GM12878 (cell line): ENCODE results near the gene ATL2. TPM values are rescaled to one million over a fixed set of nuclear protein-coding genes. Genes with fewer than 3 reads are reported as not detected.

Source experiments
- ATF2 ChIP-seq: IDR thresholded peaks from 2 replicates; pipeline ENCODE4 v1.6.1; 2012; ENCODE audit warnings: low read length, inconsistent platforms
- BCL11A ChIP-seq: IDR thresholded peaks from 2 replicates; pipeline ENCODE4 v1.6.1; 2011; ENCODE audit warnings: low read depth, low read length
- BCLAF1 ChIP-seq: fragments of 450-650 bp; IDR thresholded peaks from 2 replicates; pipeline ENCODE4 v1.6.1; 2017; ENCODE audit warnings: antibody characterized with exemption, mild to moderate bottlenecking, moderate library complexity
- BMI1 ChIP-seq: fragments of 450-650 bp; IDR thresholded peaks from 2 replicates; pipeline ENCODE4 v1.6.1; 2016; ENCODE audit warnings: mild to moderate bottlenecking, moderate library complexity, borderline replicate concordance
- CBX5 ChIP-seq: sonication (generic); IDR thresholded peaks from 2 replicates; pipeline ENCODE4 v1.6.1; 2016; ENCODE audit warnings: low read depth, moderate library complexity, mild to moderate bottlenecking, inconsistent platforms
- E2F4 ChIP-seq: IDR thresholded peaks from 2 replicates; pipeline ENCODE4 v1.6.1; 2012; ENCODE audit warnings: low read depth, low read length, improper control_type of control experiment
- EZH2 ChIP-seq: IDR thresholded peaks from 2 replicates; pipeline ENCODE4 v1.6.1; 2012; ENCODE audit warnings: low read depth, mild to moderate bottlenecking, control low read depth, inconsistent platforms, low read length, borderline replicate concordance; ENCODE audit not compliant: control insufficient read depth
- JUNB ChIP-seq: IDR thresholded peaks from 2 replicates; pipeline ENCODE4 v1.6.1; 2016; ENCODE audit warnings: antibody characterized with exemption, mild to moderate bottlenecking
- MYB ChIP-seq: fragments of 150-350 bp; IDR thresholded peaks from 2 replicates; pipeline ENCODE4 v1.6.1; 2014; ENCODE audit warnings: mild to moderate bottlenecking, low read depth, low read length, borderline replicate concordance
- MYC ChIP-seq: IDR thresholded peaks from 2 replicates; pipeline ENCODE4 v1.6.1; 2011; ENCODE audit warnings: mild to moderate bottlenecking, low read length, moderate library complexity, inconsistent platforms; ENCODE audit not compliant: insufficient read depth, insufficient replicate concordance, insufficient read length, severe bottlenecking
- NKRF ChIP-seq: fragments of 450-650 bp; conservative IDR thresholded peaks from 2 replicates; pipeline ENCODE4 v1.6.1; 2017; ENCODE audit warnings: mild to moderate bottlenecking, moderate library complexity
- NR2F1 ChIP-seq: fragments of 450-650 bp; conservative IDR thresholded peaks from 2 replicates; pipeline ENCODE4 v1.6.1; 2017; ENCODE audit warnings: mild to moderate bottlenecking
- PKNOX1 ChIP-seq: fragments of 450-650 bp; IDR thresholded peaks from 2 replicates; pipeline ENCODE4 v1.6.1; 2016; ENCODE audit warnings: mild to moderate bottlenecking
- RBBP5 ChIP-seq: fragments of 200-600 bp; sonication (generic); conservative IDR thresholded peaks from 2 replicates; pipeline ENCODE4 v1.6.1; 2016
- RFX5 ChIP-seq: IDR thresholded peaks from 2 replicates; pipeline ENCODE4 v1.6.1; 2011; ENCODE audit warnings: low read depth, low read length, improper control_type of control experiment
- YY1 ChIP-seq: IDR thresholded peaks from 2 replicates; pipeline ENCODE4 v1.6.1; 2011; ENCODE audit warnings: low read depth, mild to moderate bottlenecking, low read length
- ZBTB4 ChIP-seq: fragments of 450-650 bp; formaldehyde crosslinking; IDR thresholded peaks from 2 replicates; pipeline ENCODE4 v1.4.0; 2022; ENCODE audit warnings: mild to moderate bottlenecking, moderate library complexity
- polyA plus RNA-seq, 11 experiments: library from polyadenylated mRNA; depleted of rRNA in 4 of 11; unstranded in 6 of 11; stranded (reverse) in 5 of 11; fragments of >200 nt; fragmentation: Nextera tagmentation in 4 of 11; fragmentation: Illumina TruSeq in 1 of 11; extraction: Ambion mirVana in 4 of 11; extraction: Trizol in 1 of 11; gene quantifications; 1 replicate in 1 of 11; 2 replicates in 10 of 11; pipeline versions ENCODE4 v1.2.1 to v1.2.3, GENCODE V29; 2011 to 2016; ENCODE audit warnings: inconsistent platforms in 2 of 11, missing spikeins in 2 of 11, low read depth in 1 of 11
- total RNA-seq, 4 experiments: library from RNA; depleted of rRNA in 3 of 4; stranded (reverse); fragments of >200 nt in 3 of 4; fragmentation: Illumina TruSeq in 1 of 4; extraction: Trizol in 1 of 4; gene quantifications; 2 replicates each; pipeline versions ENCODE4 v1.2.1 to v1.2.3, GENCODE V29; 2013 to 2021

ATL2 gene
- total and polyA plus RNA-seq, 10 of the 15 experiments (the other 5 are each of a cell fraction or from before 2014, with no cell fraction given) = 8.6 to 51.5 (median 41.8) TPM

GRCh38 chr2:38377050-38377828, at the start of gene ATL2 (continued):
- TF ChIP-seq ZBTB4 (CRISPR knock-in tag) = no peak
- no peak for TF ChIP-seq BMI1
- no peak for TF ChIP-seq MYC
- TF ChIP-seq ATF2 = no peak
- peak; percentile 30; the same call in 1 of the 2 replicates for TF ChIP-seq PKNOX1
- no peak for TF ChIP-seq BCLAF1
- TF ChIP-seq E2F4 = 0 out of 2 replicates have a peak, but pooled peaks have one; percentile 5
- no peak for TF ChIP-seq EZH2
- 0 out of 2 replicates have a peak, but pooled peaks have one; percentile 68 for TF ChIP-seq NR2F1
- TF ChIP-seq RBBP5 = no peak
- TF ChIP-seq NKRF = peak; percentile 75
- TF ChIP-seq YY1 = peak; percentile 98
- TF ChIP-seq CBX5 = peak; percentile 93
- no peak for TF ChIP-seq JUNB
- TF ChIP-seq RFX5 = no peak; the same call in 1 of the 2 replicates
- TF ChIP-seq BCL11A = no peak; the same call in 1 of the 2 replicates
- TF ChIP-seq MYB = no peak
